GM10266 (cell line): ENCODE data around the gene HYAL2.
A peak's percentile ranks its signal among the peaks of the same experiment; 100 is the strongest.

Source experiments
- DNase-seq: peaks from one replicate; pipeline ENCODE4 v3.0.0; 2012; ENCODE audit errors: extremely low spot score
- CTCF ChIP-seq: IDR thresholded peaks from 2 replicates; pipeline ENCODE4 v1.5.1; 2012; ENCODE audit warnings: mild to moderate bottlenecking, low read depth; ENCODE audit not compliant: control insufficient read depth, insufficient read depth; ENCODE audit errors: missing control alignments

Gene HYAL2

DNA sequence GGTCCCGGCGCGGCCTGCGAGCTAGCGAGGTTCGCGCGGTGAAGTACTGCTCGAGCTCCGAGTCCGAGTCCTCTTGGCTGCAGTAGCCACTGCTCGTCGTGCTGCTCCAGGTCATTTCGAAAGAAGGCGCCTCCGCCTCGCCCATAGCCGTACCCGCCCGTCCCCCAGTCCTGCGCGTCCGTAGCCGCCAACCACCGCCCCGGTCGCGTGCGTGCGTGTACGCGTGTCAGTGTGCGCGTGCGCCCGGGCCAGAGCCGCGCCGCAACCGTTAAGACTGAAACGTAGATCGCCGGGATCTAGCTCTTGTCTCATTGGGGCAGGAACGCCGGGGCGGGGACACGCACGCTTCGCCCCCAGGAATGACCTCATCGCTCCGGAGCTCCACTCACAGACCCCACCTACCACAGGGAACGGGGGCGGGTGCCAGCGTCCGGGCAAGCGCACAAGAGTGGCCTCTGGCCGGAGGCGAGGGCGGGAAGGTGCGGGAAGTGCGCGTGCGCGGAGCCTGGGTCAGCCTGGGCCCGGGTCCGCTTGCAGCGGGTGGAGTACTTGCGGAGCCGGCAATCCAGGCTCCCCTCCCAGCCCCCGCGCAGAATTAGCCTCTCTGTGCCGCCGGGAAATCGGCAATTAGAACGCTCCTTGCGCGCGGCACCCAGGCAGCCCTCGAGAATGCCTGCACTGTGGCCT lies 14.8 kb upstream of the HYAL2 start:
- peak; percentile 99 for DNase-seq
- TF ChIP-seq CTCF: no peak

DNA sequence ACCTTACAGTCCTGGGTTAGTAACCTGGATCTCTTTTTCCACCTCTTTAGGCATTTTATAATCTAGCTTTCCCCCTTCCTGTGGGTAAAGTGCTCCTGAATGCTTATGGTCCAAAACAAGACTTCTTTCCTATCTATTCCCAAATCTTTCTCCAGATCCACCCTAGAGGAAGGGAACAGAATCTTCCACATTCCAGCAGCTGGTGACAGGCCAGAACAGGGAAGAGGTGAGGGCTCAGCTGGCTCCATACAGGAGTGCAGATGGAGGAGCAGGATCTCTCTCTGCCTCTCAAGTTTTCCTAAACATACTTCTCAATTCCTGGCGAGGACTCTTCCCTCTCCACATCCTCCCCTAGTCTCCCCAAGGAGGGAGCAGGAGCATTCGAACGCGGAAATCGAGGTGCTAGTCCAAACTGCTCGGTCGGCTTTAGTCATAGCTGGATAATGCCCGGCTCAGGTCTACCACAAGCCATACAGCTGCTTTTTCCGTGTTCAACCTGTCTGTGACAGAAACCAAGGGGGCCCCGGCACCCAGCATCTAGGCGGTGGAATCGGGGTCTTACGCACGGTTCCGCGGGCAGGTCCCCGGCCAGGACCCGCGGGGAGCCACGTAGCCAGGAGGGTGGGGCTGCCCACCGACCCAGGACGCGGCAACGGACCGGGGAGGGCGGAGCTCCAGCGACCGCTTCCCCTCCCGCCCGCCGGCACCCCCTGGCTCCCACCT lies 14.1 kb upstream of the HYAL2 start:
- no peak for TF ChIP-seq CTCF

DNA sequence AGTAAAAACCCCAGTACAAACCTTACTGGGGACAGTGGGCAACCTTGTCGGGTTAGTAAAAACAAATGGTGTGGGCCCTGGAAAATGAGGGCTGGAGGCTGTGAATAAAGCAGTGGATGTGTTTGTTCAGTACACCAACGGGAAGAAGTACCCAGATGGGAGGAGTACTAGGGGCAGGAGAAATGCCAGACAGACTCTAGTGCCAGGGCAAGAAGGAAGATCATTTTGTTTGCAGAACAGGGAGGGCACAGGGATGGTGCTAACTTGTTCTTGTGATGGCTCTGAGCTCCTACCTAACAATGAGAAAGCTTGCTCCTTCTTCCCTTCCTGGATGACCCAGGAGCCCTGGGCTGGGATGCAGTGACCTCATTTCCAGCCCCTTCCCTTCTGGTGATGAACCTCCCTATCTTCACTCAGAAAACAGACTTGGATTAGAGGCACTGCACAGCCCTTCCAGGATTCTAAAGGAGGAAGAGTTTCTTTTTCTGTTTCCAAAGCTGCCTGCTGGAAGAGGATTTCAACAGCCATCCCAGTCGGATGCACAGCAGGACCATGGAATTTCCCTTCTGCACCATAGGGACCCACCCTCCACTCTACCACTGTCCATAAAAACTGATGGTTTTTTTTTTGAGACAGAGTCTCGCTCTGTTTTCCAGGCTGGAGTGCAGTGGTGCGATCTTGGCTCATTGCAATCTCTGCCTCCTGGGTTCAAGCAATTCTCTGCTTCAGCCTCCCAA lies 12.0 kb upstream of the HYAL2 start:
- no peak for TF ChIP-seq CTCF
- no peak for DNase-seq

More for the DNA sequence above, 14.1 kb upstream of the HYAL2 start:
- DNase-seq: peak; percentile 37

- no peak for TF ChIP-seq CTCF
- no peak for DNase-seq
Measured at GRCh38 chr3:50333744-50334328, 11.3 kb upstream of the HYAL2 start.

DNA sequence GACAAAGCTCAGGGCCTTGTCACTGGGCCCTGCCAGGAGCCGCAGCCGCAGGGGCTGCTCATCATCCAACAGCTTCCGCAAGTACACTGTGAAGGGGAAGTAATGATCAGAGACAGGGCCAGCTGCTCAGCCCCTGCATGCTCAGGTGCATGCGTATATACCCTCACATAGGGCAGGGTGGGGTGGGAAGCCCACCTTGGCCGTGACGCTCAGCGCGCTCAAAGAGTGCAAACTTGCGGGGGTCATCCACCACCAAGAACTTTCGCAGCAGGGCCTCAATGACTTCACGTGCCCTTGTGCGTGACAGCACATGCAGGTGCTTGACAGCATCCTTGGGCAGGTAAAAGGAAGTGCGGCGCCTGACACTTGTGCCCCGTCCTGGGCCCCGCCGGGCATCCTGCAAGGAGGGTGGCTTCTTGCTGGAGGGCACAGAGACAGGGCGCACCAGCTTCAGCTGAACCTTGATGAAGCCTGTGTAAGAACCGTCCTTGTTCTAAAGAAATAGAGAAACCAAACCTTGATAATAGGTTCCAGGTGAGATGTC lies 8.9 kb upstream of the HYAL2 start:
- no peak for DNase-seq
- TF ChIP-seq CTCF: no peak

DNA sequence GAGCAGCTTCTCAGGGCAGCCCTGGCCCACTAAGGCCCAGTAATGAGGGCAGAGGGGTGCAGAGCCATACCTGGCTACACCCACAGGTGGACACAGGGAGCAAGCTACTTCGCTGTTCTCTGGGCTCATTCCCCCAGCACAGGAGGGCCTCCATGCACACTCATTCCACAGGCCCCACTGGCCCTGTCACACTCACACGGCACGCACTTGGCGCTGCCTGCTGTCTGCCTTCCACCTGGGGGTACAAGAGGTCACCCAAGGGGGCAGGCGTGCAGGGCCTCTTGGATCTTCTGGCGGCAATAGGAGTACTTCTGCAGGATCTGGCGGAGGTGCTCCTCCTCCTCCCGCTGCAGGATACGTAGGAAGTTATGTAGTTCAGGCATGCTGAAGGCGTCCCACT lies 7.8 kb upstream of the HYAL2 start:
- no peak for DNase-seq
- TF ChIP-seq CTCF: no peak
